GF-D8 (cell line): ENCODE data around the gene DDX3X.
"Not testable (repeated sequence)": the region's sequence is repeated elsewhere in the genome, so short reads cannot be mapped to it uniquely, and the experiment has no call there.

Experiments
- DNase-seq: peaks from one replicate; lab custom pipeline; 2025; lab: John Stamatoyannopoulos, UW

Gene DDX3X

DNA sequence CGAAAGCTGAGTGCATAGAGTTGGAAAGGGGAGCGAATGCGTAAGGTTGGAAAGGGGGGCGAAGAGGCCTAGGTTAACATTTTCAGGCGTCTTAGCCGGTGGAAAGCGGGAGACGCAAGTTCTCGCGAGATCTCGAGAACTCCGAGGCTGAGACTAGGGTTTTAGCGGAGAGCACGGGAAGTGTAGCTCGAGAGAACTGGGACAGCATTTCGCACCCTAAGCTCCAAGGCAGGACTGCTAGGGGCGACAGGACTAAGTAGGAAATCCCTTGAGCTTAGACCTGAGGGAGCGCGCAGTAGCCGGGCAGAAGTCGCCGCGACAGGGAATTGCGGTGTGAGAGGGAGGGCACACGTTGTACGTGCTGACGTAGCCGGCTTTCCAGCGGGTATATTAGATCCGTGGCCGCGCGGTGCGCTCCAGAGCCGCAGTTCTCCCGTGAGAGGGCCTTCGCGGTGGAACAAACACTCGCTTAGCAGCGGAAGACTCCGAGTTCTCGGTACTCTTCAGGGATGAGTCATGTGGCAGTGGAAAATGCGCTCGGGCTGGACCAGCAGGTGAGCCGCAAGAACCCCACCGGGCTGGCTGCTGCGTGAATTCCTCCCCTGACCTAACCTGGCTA is at the start of gene DDX3X:
Gene DDX3X, plus strand, starts transcription at position 419 of the 619 bp plus-strand sequence. Its CDS starts 91 bp downstream, at position 510.
- DNase-seq = peak; percentile 49

DNA sequence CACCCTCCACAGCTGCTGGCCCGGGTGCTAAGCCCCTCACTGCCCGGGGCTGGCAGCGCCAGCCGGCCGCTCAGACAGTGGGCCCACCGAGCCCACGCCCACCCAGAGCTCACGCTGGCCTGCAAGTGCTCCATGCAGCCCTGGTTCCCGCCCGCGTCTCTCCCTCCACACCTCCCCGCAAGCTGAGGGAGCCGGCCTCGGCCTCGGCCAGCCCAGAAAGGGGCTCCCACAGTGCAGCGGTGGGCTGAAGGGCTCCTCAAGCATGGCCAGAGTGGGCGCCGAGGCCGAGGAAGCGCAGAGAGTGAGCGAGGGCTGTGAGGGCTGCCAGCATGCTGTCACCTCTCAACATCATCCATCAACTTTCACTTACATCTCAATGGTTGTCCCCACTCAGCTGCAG is 48.0 kb upstream of the DDX3X start:
- not testable (repeated sequence) for DNase-seq

DNA sequence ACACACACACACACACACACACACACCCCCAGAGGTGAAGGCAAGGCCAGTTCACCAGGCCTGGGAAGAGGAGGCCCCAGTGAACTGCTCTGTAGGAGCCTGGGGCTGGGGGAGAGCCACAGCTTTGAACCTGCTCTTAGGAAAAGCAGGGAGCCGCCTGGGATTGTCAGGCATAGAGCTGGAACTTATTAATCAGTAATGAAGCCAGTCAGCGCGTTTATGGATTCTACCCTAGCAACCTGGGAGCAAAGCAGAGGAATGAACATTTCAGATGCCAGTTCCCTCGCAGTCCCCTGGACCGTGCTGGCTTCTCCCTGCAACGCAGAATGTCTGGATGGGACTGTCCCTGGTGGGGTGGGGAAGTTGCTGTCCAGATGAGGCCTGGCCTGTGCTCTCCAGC is 45.3 kb upstream of the DDX3X start:
- DNase-seq = no peak

DNA sequence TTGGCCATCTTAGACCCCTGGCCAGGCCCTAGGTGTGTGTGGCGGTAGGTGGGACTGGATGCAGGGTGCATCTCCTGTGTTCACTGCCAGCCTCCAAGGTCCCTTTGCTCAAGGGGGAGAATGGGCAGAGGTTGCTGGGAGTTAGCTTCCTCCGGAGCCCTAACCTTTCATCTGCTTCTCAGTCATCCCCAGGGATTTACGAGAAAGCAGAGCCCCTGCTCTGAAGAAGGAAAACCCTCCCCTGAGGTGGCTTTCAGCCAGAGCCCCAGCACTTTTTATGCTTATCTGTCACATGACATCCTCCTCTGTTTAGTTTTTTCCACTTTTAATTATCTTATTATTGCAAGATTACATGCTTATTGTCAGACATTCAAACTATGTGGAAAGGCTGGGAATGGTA is 44.9 kb upstream of the DDX3X start:
- no peak for DNase-seq

DNA sequence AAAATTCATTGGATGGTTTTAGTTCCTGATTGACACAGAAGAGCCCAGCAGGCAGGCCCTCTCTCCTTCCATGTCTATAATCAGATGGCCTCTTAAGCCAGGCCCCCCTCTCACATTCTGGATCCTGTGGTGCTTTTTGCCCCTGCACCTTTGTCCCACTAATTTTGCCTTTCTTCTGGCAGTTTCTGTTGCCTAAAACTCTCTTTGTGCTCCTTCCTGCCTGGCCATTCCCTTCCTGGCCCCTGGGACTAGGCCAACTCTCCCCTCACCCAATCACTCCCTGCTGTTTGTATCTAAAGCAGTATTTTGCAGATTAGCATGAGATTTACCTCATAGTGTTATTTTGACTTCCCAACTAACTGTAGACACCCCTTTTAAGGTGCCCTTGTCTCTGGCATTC is 42.7 kb upstream of the DDX3X start:
- DNase-seq = no peak

DNA sequence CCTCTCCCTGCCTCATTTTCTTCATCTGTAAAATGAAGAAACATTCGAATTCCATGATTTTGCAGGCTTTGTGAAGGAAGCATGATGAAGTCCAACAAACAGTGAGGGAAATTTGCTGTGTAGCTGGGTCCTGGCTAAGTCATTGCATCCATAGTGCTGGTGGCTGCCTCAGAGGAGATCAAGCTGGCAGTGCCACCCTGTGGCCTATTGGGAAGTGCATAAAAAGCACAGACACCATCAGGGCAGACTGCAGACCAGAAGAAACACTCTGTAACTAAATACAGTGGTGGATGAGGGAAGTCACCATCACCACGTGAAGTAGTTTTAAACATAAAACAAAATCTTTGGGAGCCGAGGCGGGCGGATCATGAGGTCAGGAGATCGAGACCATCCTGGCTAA is 40.7 kb upstream of the DDX3X start:
- no peak for DNase-seq

DNA sequence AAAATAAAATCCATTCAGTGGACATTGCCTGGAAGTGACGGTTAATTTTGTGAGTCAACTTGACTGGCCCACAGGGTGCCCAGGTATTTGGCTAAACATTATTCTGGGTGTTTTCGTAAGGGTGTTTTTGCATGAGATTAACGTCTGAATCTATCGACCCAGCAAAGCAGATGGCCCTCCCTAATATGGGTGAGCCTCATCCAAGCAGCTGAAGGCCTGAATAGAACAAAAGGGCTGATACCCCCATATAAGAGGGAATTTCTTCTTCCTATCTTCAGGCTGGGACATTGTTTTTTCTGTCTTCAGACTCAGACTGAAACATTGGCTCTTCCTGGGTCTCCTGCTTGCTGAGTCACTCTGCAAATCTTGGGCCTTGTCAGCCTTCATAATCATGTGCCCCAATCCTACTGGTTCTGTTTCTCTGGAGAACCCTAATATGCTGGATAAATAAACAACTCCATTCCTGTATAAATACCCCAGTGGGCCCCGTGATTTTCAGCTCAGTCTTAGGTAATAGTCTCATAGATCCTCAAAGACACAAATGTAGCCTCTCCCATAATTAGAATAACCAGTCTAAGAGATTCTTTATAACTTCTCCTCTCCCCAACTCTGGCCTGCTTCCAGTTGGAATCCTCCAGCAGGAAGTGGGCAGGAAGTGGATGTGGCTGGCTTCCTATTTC is 33.1 kb upstream of the DDX3X start:
- DNase-seq = peak; percentile 20

DNA sequence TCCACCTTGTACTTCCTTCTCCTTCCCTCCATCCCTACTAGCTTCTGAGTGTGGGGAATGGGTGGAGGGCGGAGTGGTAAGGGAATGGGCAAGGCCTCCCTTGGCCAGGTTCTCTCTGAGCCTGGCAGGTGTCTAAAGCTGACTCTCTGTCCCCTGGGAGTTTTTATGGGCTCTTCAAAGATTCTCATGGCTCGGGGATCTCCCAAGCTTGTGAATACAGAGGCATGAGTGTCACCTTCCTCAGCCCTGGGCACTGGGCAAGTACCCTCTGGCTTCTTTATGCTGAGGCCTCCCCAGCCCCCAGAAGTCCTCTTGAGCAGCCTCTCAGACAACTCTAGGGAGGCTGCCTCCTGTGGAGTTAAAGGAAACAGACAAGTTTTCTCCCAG is 32.5 kb upstream of the DDX3X start:
- no peak for DNase-seq

DNA sequence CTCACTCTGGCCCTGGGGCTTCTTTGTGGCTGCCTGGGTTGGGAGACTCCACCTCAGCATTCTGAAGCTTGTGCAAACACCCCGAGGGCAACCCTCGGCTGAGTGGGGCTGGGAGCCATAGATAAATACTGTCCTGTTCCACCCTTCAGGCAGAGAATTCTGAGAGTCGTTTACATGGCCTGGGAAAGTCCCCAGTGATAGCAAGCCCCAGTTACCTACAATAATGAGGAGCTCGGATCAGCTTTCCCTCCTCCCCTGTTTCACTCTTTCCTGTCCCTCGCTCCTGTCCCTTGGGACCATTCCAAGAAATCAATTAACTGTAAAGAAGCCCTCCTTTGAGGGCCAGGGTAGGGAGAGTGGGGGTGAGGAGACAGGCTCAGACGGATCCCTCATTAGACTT is 31.6 kb upstream of the DDX3X start:
- no peak for DNase-seq

DNA sequence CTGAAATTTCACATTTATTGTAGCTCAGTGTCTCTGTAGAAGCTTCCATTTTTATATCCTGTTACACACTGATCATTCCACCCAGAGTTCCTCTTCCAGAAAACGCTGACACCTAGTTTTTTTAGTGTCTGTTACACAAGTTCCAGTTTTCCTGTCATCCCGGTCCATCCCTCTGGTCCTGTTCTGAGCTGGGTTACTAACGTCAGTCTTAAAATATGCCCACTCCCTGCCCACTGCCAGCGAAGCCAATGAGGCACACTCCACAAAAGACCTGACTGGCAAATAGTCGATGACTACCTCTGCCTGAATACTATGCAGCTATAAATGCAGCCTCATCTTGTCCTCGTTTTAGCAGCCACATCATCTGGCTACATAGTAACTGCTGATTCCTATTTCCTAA is 30.9 kb upstream of the DDX3X start:
- no peak for DNase-seq

DNA sequence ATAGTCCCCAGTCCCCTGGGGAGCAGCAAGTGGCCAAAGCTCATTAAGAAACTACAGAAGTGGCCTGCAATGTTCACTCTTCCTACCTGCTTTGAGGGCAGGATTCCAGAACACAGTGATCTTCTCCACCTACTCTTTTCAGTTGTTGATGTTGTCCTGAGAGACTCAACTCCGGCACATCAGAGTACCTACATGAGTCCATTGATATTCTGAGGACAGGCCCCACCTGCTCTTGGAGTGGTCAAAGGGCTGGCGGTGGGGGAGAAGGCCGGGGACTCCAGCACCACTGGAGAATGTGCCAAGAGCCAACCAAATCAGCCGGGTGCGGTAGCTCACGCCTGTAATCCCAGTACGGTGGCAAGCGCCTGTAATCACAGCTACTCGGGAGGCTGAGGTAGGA is 29.8 kb upstream of the DDX3X start:
- DNase-seq = no peak

DNA sequence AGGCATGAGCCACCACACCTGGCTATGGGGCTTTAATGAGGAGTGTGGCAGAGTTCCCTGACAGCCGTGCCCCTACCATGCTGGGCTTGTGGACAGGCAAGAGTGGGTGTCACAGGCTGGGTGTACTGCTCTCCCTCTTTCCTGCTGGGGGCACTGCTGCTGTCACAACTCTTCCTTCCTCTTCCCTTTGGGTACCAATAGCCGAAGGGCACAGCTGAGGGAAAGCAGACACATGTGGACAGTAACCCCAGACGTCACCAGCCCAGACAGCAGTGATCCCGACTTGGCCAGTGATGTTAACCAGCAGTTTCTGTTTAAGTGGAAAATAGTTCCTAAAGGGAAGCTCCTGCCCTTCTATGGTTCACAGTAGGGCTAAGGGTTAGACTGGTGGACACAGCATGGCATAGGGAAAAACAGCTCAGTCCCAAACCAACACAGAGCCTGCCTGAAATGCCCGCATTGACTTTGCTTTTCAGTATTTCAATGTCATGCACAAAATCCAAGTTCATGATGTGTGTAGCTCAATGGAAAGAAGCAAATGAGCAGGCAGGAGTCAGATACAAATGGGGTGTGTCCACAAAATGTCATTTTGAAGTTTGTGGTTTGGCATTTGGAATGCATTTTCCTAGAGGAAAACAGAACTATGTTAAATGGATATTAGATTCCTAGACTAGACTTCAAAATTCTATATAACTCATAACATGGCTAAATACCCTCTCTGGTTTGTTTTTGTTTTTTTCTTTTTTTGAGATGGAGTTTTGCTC is 24.9 kb upstream of the DDX3X start:
- DNase-seq = no peak

DNA sequence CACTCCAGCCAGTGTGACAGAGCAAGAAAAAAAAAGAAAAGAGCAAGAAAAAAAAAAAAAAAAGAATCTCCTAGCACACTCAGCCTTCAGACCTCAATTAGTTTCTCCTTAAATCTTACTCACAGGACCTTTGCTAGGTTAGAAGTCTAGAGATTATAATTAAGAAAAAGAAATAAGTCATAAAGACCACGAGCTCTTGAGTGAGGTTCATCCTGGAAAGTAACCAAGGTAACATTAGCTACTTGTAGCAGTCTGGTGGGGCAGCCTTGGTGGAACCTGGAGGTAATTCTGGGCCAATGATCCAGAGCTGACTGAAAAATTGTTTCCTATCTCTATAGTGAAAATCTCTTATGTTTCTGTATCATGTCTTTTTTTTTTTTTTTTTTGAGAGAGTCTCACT is 21.2 kb upstream of the DDX3X start:
- DNase-seq = no peak

DNA sequence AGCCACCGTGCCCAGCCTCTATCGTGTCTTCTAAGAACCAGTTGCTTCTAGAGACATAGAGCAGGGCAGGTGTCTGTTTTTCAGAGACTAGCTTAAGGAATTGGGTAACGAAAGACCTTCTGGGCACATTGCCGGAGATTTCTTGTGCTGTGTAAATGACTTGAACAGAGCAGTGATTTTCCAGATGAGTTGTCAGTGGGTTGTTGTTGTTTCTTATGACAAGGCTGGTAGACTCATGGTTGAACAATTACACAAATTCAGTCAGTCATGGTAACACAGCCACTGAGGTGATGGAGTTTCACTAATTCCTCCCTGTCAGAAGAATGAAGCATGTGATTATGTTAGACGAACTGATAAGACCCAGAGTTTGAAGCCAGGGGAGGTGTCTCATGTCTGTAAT is 20.5 kb upstream of the DDX3X start:
- DNase-seq = no peak

DNA sequence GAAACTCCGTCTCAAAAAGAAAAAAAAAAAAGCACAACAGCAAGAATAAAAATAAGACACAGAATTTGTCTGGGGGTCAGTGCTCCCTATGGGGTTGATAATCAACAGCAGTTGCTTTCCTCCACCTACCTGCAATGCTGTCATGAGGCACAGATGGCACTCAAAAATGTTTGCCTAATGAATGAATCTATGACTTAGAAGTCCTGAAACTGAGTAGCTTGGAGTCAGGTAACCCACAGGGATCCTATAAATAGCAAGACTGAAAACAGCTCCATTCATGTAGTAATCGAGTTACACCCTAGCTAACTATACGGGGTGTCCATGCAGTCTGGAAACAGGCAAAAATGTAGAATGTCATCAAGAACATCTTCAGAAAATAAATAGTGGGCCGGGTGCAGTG is 19.8 kb upstream of the DDX3X start:
- DNase-seq = no peak

DNA sequence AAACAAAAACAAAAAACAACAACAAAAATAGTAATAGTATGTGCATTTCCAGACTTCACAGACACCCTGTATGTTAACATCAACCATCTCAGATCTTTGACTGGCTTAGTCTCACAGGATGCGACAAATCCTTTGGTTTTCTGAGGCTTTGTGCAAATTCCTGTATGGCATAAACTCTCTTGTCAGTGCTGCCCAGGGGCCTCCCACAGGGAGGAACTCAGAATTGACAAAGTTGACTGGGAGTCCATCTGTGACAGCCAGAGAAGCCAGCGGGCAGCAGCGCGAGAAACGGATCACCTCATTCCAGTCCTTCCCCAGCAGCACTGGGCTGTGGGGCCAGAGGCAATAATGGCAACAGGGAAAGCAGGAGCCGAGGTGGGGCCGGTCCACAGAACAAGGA is 19.1 kb upstream of the DDX3X start:
- DNase-seq = no peak

DNA sequence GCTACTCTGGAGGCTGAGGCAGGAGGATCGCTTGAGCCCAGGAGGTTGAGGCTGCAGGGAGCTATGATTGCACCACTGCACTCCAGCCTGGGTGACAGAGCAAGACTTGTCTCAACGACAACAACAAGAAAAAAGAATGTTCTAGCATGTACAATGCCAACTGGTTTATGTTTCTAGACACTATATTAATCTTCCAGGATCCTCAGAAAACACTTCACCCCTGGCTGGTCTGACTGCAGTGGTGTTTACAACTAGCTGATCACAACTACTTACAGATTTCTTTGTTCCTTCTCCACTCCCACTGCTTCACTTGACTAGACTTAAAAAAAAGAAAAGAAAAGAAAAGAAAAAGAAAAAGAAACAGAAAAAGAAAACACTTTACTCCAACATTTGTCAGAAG is 17.7 kb upstream of the DDX3X start:
- DNase-seq = not testable (repeated sequence)

DNA sequence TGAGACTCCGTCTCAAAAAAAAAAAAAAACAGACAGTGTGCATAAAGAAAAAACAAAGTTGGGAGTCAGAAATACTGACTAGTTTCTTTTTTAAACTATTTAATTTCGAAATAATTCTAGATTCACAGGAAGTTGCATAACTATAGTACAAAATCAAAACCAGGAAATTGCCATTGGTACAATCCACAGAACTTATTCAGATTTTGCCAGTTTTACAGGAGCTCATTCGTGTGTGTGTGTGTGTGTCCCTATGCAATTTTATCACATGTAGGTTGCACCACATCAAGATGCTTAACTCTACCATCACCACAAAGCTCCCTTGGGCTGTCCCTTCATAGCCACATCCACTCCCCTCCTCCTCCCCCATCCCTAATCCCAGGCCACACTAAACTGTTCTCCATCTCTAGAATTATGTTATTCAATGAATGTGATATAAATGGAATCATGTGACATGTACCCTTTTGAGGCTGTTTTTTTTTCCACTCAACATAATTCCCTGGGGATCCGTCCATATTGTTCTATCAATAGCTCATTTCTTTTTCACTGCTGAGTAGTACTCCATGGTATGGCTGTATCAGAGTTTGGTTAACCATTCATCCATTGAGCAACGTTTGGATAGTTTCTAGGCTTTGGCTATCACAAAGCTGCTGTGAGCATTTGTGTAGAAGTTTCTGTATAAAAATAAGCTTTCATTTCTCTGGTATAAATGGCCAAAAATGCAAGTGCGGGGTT is 16.3 kb upstream of the DDX3X start:
- DNase-seq = no peak

DNA sequence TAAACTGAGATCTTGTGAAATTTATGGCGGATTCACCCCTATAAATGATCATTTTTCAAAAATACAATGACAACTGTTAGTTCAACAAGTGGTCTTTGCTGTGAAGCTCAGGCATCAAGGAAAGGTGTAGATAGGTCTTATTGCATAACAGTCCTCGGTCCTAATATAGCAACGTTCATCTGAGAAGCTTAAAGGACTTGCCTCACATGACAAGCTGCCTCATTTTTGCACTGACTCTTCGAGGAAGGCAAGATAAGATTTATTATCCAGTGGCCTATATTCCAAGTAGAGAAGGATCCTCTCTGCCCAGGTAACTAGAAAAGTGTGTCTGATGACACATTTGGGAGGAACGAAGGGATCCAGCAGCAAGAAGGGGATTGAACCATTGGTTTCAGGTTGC is 13.6 kb upstream of the DDX3X start:
- DNase-seq = no peak

DNA sequence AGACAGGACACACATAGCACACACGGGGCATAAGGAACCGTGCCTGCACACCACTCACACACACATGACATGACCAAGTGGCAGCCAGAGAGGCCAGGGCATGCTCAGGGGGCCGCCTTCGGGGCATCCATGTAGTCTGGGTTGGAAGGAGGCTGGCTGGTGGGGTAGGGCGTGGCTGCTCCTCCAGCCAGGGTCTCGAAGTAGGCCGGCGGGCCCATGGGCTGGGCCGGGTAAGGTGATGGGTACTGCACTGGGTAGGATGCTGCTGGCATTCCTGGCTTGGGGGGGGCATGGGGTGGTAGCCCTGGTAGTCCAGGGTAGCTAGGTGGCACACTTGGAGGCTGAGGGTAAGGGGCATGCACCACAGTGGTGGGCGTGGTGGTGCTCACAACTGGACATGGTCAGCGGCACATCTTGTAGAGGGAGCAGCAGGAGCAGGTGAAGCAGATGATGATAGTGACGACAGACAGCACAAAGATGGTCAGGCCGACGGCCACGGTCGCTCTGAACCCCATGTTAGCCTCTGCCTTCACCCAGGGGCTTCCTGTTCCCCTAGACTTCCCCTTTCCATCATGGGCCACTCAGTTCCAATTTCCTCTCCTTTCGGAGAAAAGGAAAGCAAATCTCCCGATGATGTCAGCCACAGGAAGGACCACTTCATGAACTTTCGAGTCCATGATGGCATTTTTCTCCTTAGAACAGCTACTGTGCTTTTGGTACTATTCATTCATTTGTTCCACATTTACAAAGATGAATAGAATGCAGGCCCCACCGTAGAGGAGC is 10.9 kb upstream of the DDX3X start:
- DNase-seq = no peak

DNA sequence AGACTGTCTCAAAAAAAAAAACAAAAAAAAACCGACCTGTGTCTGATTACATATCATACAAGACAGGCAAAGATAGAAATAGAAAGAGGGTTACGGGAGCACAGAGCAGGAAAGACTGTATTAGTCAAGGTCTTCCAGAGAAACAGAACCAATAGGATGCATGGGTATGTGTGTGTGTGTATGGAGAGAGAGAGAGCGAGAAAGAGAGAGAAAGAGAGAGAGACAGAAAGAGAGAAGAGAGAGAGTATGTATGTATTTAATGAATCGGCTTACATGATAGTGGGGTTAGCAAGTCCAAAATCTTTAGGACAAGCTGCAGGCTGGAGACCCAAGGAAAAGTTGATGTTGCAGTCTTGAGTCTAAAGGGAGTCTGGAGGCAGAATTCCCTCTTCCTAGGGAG is 7.5 kb upstream of the DDX3X start:
- no peak for DNase-seq

DNA sequence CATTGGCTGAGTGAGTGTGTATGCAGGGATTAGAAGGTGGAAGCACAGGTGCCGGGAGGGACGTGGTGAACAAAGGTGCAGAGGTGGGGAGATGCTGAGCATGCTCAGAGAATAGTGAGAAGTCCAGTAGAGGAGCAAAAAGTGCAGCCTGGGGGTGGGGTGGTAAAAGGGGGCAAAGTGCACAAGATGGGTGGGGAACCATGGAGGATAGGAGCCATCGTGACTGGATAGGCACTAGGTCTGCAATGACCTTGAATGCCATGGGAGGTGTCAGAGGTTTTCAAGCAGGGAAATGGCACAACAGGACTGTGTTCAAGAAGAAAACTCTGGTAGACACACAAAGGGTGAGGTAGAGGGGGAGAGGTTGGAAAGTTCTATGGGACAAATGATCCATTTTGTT is 6.6 kb upstream of the DDX3X start:
- DNase-seq = no peak
